ENCODE measurements around the gene CCIN.

The CCIN gene

DNA sequence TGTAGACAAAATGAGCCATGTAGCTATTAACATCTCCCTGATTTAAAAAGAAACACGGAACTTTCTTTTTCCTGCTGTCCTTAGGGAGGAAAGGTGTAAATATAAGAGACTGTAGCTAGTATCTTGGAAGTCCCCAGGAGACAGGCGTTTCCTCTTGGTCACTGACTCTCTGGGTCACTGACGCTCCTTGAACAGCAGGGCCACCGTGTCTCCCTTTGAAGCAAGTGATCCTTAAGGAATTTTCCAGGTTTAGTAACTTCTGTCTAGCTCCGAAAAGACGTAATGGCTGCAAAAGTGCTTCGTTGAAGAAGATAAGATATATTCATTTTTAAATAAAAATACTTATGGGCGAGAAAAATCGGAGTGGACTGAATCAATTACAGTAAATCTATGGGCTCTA, 20.8 kb downstream of the CCIN start:
- H3K27me3 ChIP-seq (ENCODE audit: insufficient read depth, low read length, poor library complexity) = no peaks in the 10 kb centered on the region
- peaks cover 30% of the 10 kb centered on the region for H4K20me1 ChIP-seq (ENCODE audit: insufficient read depth, low read length)
- H3K79me2 ChIP-seq (ENCODE audit: insufficient read depth, low read length) = peaks cover 47% of the 10 kb centered on the region
- H3K4me3 ChIP-seq (ENCODE audit: low read depth in 1 of 2, low read length in 2 of 2) = peak overlapping the region; percentile 54 to 96
- TF ChIP-seq CTCF (IDR thresholded peaks at IDR 0.05; ENCODE audit: borderline replicate concordance, extremely low read depth, low read length, poor library complexity, severe bottlenecking) (no peak), EZH2 (IDR thresholded peaks at IDR 0.05; ENCODE audit: borderline replicate concordance, low read depth, low read length, severe bottlenecking) (no peak)
- H2AFZ ChIP-seq (ENCODE audit: low read depth, low read length) = peak overlapping the region; percentile 97
- peak overlapping the region; percentile 92 for H3K9ac ChIP-seq (ENCODE audit: low read depth, low read length)
- DNase-seq (no peak), ATAC-seq (ENCODE audit: insufficient read depth, low read depth) (no peak)
- H3K27ac ChIP-seq (ENCODE audit: low read length) = peak overlapping the region; percentile 97
- H3K4me1 ChIP-seq (ENCODE audit: insufficient read depth, low read length) = peaks cover 37% of the 10 kb centered on the region
- peak overlapping the region; percentile 81 for H3K4me2 ChIP-seq (ENCODE audit: insufficient read depth, low read length)
- no peaks in the 10 kb centered on the region for H3K9me3 ChIP-seq (ENCODE audit: insufficient read depth, low read length, severe bottlenecking)
- H3K36me3 ChIP-seq (ENCODE audit: insufficient read depth, low read length) = peaks cover 21% of the 10 kb centered on the region

GRCh38 chr9:36190388-36191289, 21.5 kb downstream of the CCIN start, which contains the start of gene CLTA:
CLTA (plus strand) TSS chr9:36190921; CDS start chr9:36191057, 136 bp downstream.
- peak within 1 kb of the TSS; percentile 81 for H3K4me2 ChIP-seq (ENCODE audit: insufficient read depth, low read length)
- peak within 1 kb of the TSS; percentile 97 for H3K27ac ChIP-seq (ENCODE audit: low read length)
- TF ChIP-seq EZH2 (IDR thresholded peaks at IDR 0.05; ENCODE audit: borderline replicate concordance, low read depth, low read length, severe bottlenecking) (no peak), CTCF (IDR thresholded peaks at IDR 0.05; ENCODE audit: borderline replicate concordance, extremely low read depth, low read length, poor library complexity, severe bottlenecking) (peak; percentile 67)
- H3K79me2 ChIP-seq (ENCODE audit: insufficient read depth, low read length) = peaks cover 54% of the 10 kb centered on the region
- H2AFZ ChIP-seq (ENCODE audit: low read depth, low read length) = peak within 1 kb of the TSS; percentile 97
- peak within 1 kb of the TSS; percentile 92 for H3K9ac ChIP-seq (ENCODE audit: low read depth, low read length)
- no peaks in the 10 kb centered on the region for H3K9me3 ChIP-seq (ENCODE audit: insufficient read depth, low read length, severe bottlenecking)
- ATAC-seq (ENCODE audit: insufficient read depth, low read depth) (peak; percentile 99), DNase-seq (peak; percentile 97)
- H3K4me1 ChIP-seq (ENCODE audit: insufficient read depth, low read length) = peaks cover 38% of the 10 kb centered on the region
- H3K36me3 ChIP-seq (ENCODE audit: insufficient read depth, low read length) = peaks cover 21% of the 10 kb centered on the region
- peak within 1 kb of the TSS; percentile 54 to 96 for H3K4me3 ChIP-seq (ENCODE audit: low read depth in 1 of 2, low read length in 2 of 2)
- H4K20me1 ChIP-seq (ENCODE audit: insufficient read depth, low read length) = peaks cover 35% of the 10 kb centered on the region
- no peaks in the 10 kb centered on the region for H3K27me3 ChIP-seq (ENCODE audit: insufficient read depth, low read length, poor library complexity)

DNA sequence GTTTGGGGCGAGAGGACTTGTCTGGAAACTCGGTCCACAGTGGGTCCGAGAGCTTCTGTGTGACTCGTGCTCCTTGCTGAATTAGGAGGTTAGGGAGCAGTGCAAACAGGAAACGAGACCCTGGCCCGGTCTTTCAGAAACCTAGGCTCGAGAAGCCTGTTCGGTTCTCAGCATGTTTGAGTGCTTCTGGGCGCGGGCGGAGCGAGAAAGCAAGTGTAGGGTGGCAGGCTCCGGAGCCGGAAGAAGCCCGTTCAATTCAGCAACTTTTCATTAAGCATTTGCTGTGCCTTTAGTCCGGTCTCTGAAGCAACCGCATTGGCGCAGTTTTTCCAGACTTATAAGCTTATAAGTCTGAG, 22.1 kb downstream of the CCIN start:
- peak; percentile 49 for DNase-seq
- H2AFZ ChIP-seq (ENCODE audit: low read depth, low read length) = peak overlapping the region; percentile 79
- peaks cover 35% of the 10 kb centered on the region for H4K20me1 ChIP-seq (ENCODE audit: insufficient read depth, low read length)

More for the DNA sequence above, 22.1 kb downstream of the CCIN start:
- peaks cover 38% of the 10 kb centered on the region for H3K4me1 ChIP-seq (ENCODE audit: insufficient read depth, low read length)
- H3K9ac ChIP-seq (ENCODE audit: low read depth, low read length) = peak overlapping the region; percentile 92
- peaks cover 21% of the 10 kb centered on the region for H3K36me3 ChIP-seq (ENCODE audit: insufficient read depth, low read length)
- no peaks in the 10 kb centered on the region for H3K9me3 ChIP-seq (ENCODE audit: insufficient read depth, low read length, severe bottlenecking)
- H3K4me3 ChIP-seq (ENCODE audit: low read depth in 1 of 2, low read length in 2 of 2) = peak overlapping the region; percentile 54 to 96
- no peak for TF ChIP-seq CTCF (IDR thresholded peaks at IDR 0.05; ENCODE audit: borderline replicate concordance, extremely low read depth, low read length, poor library complexity, severe bottlenecking)
- TF ChIP-seq EZH2 (IDR thresholded peaks at IDR 0.05; ENCODE audit: borderline replicate concordance, low read depth, low read length, severe bottlenecking) = no peak
- H3K27me3 ChIP-seq (ENCODE audit: insufficient read depth, low read length, poor library complexity) = no peaks in the 10 kb centered on the region
- H3K79me2 ChIP-seq (ENCODE audit: insufficient read depth, low read length) = peaks cover 58% of the 10 kb centered on the region
- H3K4me2 ChIP-seq (ENCODE audit: insufficient read depth, low read length) = peak overlapping the region; percentile 81
- peak; percentile 4; the same call in 1 of the 3 replicates for ATAC-seq (ENCODE audit: insufficient read depth, low read depth)
- peak overlapping the region; percentile 89 for H3K27ac ChIP-seq (ENCODE audit: low read length)

Data from DND-41 (cell line).